ENCODE data around the gene TSPAN17.
A peak's percentile ranks its signal among the peaks of the same experiment; 100 is the strongest.
"Not testable (repeated sequence)": the region's sequence is repeated elsewhere in the genome, so short reads cannot be mapped to it uniquely, and the experiment has no call there.

TSPAN17 gene, protein sequence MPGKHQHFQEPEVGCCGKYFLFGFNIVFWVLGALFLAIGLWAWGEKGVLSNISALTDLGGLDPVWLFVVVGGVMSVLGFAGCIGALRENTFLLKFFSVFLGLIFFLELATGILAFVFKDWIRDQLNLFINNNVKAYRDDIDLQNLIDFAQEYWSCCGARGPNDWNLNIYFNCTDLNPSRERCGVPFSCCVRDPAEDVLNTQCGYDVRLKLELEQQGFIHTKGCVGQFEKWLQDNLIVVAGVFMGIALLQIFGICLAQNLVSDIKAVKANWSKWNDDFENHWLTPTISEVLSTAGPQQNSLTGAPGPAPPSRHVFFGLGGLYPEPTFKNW

DNA sequence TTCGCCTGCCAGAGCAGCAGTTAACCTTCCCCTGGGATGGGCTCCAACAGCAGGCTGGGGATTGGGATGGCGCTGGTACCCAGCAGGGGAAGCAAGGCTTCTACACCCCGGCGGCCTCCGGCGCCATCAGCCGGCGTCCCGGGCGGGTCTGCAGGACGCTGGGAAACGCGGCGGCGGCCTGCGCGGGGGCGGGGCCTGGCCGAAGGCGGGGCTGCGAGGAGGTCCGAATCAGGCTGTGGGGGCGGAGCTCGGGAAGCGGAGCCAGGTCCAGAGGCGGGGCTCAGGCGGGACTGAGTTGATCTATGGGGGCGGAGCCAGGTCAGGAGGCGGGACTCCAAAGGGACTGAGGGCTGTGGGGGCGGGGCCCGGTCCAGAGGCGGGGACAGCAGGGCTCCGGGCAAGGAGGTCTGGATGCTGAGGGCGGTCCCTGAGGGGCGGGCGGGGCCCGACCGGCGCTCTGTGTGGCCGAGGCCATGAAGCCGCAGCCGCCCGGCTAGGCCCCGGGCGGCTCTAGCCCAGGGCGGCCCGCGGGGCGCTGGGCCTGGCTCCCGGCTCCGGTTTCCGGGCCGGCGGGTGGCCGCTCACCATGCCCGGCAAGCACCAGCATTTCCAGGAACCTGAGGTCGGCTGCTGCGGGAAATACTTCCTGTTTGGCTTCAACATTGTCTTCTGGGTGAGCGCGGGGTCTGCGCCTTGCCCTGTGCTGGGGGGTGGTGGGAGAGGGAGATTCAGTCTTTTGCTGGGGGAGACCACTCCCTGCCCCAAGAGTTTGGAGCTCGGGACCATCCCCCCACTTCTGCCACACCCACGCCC is at the start of gene TSPAN17:
Gene TSPAN17, plus strand, starts transcription at position 455 of the 813 bp plus-strand sequence. Its CDS starts 132 bp downstream, at position 587.
- DNase-seq (ENCODE audit: low read depth in 2 of 2, low spot score in 1 of 2): peak; percentile 96 to 97

GRCh38 chr5:176599749-176600430 is 47.4 kb upstream of the TSPAN17 start:
- not testable (repeated sequence) for DNase-seq (ENCODE audit: low read depth in 2 of 2, low spot score in 1 of 2)

DNA sequence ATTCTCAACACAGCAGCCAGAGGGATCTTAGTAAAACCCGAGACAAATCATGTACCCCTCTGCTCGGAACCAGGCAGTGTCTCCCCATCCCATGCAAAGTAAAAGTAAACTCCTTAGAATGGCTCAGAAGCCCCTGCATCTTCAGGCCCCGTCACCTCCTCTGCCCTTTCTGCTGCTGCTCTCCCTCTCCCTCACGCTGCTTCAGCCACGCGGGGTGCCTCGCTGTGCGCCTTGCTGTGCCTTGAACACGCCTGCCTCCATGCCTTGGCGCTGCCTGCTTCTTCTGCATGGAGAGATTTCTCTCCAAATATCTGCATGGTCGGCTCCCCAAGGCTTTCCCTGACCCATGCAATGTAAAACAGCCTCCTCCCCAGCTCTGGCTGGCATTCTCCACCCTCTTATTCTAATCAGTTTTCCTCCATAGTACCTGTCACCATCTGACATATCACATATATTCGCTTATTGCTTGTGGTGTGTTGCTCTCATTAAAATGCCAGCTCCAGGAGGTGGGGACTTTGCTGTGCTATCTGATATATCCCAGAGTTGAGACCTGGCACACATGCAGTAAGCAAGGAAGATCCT is 45.3 kb upstream of the TSPAN17 start:
- no peak for DNase-seq (ENCODE audit: low read depth in 2 of 2, low spot score in 1 of 2)

DNA sequence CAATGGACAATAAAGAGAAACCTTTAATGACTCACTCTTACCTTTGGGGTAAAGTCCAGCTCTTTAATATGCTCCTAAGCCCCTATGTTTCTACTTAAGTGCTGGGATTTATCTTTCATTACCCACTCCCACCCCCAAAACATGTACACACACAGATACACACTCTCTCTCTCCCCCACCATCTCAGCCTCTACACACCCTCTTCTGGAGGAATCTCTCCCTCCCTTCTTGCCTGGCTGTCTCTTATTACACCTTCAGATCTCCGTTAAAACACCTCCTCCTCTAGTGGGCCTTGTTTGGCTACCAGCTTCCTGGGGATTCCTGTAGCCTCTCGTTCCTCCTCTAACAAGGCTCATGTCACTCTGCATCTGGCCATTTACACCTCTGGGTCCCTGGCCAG is 44.2 kb upstream of the TSPAN17 start:
- DNase-seq (ENCODE audit: low read depth in 2 of 2, low spot score in 1 of 2): no peak

DNA sequence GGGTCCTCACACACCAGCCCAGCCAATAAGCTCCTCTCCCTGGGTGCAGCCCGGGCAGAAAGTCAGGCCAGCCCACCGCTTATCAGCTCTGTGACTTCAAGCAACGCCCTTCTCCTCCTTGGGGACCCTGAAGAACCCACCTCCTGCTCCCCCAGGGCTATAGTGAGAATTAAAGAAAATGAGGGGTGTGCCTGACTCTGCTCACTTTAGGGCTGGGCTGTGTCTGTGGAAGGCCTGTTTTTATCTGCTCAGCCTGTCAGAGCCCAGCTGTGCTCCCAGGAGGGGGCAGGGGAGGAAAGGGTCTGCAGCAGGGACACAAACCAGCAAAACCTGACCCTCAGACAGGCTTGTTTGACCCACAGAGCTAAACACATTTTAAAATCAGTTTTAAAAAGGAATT is 41.3 kb upstream of the TSPAN17 start:
- DNase-seq (ENCODE audit: low read depth in 2 of 2, low spot score in 1 of 2): no peak

DNA sequence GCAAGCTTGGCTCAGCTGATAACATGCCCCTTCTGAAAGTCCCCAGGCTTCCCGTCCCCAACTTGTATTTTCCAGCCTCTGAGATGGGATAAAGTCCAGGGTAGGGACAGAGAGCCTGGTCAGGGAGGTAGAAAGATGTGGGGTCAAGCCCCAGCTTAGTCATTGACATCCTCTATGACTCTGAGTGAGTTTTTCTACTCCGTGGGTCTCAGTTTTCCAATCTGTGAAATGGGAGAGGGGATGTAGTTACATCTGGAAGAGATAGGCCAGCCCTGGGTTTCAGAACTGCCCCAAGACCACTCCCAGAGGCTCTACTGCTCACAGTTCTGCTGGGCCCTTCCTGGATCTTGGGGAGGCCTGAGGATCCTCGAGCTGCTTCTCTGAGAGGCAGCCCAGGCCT is 40.4 kb upstream of the TSPAN17 start:
- DNase-seq (ENCODE audit: low read depth in 2 of 2, low spot score in 1 of 2): no peak

- no peak for DNase-seq (ENCODE audit: low read depth in 2 of 2, low spot score in 1 of 2)
These were observed 39.1 kb upstream of the TSPAN17 start for GRCh38 chr5:176608142-176608705.

DNA sequence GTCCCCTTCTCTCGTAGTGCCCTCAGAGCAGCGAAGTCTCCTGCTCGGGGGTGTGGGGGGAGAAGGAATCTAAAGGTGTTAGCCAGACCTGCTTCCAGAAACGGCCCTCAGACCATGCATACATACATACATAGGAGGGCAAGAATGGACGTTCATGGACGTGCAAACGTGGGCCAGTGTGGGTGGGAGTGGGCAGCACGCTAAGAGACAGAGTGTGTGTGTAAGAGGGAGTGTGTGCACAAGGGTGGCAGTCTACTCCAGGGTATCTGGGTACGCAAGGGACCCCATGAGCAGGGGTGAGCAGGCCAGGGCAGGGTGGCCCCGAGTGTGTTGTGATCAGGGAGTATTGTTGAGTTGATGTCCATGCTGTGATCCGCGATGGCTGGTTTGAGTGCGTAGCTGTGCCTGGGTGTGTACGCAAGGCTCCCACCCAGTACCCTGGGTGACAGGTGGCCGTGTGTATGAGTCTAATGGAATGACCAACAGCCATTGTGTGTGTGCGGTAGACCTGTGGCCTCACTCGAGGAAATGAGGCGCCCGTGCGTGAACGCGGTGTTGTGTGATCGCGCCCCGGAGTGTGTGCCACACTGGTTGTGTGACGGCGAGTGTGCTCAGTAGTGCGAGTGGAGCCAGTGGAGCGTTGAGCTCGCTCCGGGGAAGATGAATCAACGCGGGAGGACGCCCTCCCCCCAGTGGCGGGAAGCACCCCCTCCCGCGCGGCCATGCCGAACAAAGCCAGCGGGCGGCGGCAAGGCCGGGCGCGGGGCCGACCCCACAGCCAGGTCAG is 38.2 kb upstream of the TSPAN17 start:
- DNase-seq (ENCODE audit: low read depth in 2 of 2, low spot score in 1 of 2): no peak

- peak in 1 of 2 donors; percentile 16 for DNase-seq (ENCODE audit: low read depth in 2 of 2, low spot score in 1 of 2)
These were observed 37.4 kb upstream of the TSPAN17 start, which contains the start of gene GPRIN1 for GRCh38 chr5:176609724-176610434. TSS of gene GPRIN1 (minus strand) at chr5:176610156. CDS start at chr5:176599834, 10,322 bp downstream.

DNA sequence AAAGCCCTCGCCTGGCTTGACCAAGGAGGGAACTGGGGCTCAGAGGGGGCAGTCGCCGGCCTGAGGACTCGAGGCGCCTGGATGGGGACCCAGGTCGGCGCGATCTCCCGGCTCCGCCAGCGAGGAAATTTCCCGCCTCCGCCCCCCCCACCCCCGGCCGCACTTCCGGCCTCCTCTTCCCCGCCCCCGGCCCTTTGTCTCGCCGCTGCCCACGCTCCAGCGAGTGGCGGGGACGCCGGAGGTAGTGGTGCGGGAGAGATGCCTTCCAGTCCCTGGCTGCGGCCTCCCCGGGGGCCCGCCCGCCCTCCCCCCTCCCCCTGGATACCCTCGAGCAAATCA is 36.9 kb upstream of the TSPAN17 start:
- no peak for DNase-seq (ENCODE audit: low read depth in 2 of 2, low spot score in 1 of 2)

DNA sequence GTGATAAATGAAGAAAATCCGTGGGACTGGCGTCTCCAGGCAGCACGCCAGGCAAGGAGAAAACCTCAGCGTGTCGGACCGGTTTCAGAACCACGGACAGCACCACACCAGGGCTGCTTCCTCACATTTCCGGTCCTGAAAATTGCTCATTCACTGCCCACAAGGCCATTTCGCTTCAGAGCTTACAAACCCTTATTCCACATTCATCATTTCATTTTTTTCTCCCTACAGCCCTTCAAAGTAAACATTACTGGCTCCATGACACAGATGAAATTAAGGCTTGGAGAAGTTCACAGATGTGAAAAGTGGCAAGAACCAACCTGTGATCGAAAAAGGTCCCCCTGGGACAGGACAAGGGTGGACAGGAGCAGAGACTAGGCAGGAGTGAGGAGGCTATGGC is 35.8 kb upstream of the TSPAN17 start:
- DNase-seq (ENCODE audit: low read depth in 2 of 2, low spot score in 1 of 2): peak in 1 of 2 donors; percentile 16

GRCh38 chr5:176612008-176612407 is 35.3 kb upstream of the TSPAN17 start:
- DNase-seq (ENCODE audit: low read depth in 2 of 2, low spot score in 1 of 2): no peak

- no peak for DNase-seq (ENCODE audit: low read depth in 2 of 2, low spot score in 1 of 2)
These were observed 34.4 kb upstream of the TSPAN17 start for GRCh38 chr5:176612855-176613254.

- DNase-seq (ENCODE audit: low read depth in 2 of 2, low spot score in 1 of 2): no peak
These were observed 32.3 kb upstream of the TSPAN17 start for GRCh38 chr5:176614805-176615478.

GRCh38 chr5:176616511-176616910 is 30.8 kb upstream of the TSPAN17 start:
- DNase-seq (ENCODE audit: low read depth in 2 of 2, low spot score in 1 of 2): no peak

DNA sequence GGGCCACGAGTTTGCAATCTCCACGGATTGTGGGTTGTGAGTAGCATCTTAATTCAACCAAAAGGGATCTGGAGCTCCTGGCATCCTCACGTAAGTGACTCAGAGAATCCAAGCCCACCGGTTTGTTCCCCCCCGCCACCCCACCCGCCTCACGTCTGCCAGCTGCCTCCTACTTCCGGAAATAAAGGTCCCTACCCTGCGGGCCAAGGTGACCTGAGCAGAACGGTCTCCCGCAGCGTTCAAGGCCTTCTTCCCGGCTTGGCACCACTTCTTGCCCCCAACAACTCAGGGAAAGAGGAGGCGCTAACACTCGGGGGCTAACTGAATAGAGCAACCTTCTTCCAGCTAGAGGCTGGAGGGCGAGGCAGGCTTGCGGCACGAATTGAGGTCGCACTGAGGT is 28.5 kb upstream of the TSPAN17 start:
- DNase-seq (ENCODE audit: low read depth in 2 of 2, low spot score in 1 of 2): no peak

- DNase-seq (ENCODE audit: low read depth in 2 of 2, low spot score in 1 of 2): peak; percentile 24 to 52
These were observed 28.1 kb upstream of the TSPAN17 start for GRCh38 chr5:176619203-176619568.

DNA sequence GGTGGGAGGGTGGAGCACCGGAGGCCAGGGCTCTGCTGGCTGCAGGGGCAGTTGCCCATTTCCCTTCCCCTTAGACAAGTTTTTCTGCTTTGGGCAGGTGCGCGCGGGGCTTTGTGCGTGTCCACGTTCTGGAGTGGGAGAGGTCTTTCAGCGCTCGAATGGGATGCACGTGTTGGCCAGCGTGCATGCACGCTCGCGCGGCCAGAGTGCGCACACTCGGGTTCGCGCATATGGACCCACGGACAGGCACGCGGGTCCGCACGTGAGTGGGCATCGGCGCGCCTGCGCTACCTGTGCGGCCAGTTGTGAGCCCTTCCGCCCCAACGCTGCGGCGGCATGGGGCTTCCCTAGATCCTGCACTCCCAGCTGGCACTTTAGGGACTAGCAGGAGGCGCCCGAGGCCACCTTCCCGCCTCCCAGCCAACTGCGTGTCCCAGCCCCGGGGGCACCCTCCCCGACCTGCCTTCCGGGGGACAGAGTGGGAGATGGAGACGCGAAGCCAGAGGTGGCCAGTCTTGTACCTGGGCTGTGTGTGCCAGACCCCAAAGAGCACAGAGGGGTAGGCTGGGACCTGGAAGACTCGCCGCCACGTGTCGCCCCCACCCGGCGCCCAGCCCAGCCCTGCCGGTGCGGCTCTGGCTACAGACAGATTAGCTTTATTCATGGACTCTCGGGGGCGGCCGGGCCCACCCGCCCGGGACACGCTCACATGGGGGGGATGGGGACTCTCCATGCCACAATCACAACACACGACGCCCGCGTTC is 27.5 kb upstream of the TSPAN17 start:
- no peak for DNase-seq (ENCODE audit: low read depth in 2 of 2, low spot score in 1 of 2)

Data from stimulated activated CD8-positive, alpha-beta memory T cell treated with anti-CD3 and anti-CD28 coated beads, Interleukin-4, amount 100 ng/mL, for 1 hour (primary cell).